Coronary artery (tissue), 2 donors: Measurements from ENCODE around the gene MS4A15.

ENCODE experiments used
- DNase-seq: peaks from one replicate; pipeline ENCODE4 v3.0.0-alpha.2; 2017; ENCODE audit warnings: low spot score
- H3K27ac ChIP-seq, 2 donors: fragments of 200-600 bp; sonication (generic); one replicate each; pipeline ENCODE4 v1.5.1; 2016 to 2019
- H3K4me3 ChIP-seq: fragments of 200-600 bp; sonication (generic); 2 replicates; pipeline ENCODE4 v1.5.1; 2016; ENCODE audit warnings: mild to moderate bottlenecking, moderate library complexity
- CTCF ChIP-seq: fragments of 200-600 bp; sonication (generic); IDR thresholded peaks from one replicate; pipeline ENCODE4 v1.5.1; 2019; ENCODE audit warnings: antibody characterized with exemption

The MS4A15 gene

DNA sequence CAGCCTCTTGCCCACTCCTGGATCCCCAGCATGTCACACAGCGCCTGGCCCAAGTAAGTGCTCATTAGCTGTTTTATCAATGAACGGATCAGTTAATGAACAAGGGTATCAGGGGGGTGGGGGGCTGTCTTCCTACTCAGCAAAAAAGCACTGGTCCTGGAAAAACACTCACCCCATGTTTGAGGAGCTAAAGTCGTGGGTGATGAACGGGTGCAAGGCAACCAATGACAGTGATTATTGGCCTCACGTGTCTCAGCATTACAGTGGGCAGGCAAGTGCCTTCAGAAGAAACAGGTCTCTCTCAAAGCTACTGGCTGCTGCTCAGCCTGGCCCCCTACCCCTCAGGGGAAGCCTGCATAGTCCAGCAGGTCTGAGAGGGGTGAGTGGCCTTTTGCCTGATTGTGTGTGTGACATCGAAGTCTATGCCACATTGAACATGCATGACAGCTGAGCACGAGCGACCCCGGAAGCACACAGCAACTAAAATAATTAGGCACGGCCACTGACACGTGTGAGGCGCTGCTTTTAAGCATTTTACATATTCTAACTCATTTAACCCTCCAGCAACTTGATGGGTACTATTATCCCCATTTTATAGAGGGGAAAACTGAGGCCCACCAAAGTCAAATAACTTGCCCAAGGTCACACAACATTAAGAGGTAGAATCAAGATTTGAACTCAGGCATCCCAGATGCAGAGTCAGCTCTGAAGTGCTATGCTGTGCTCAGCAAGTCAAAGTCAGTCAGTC lies 25.9 kb downstream of the MS4A15 start:
- Histone ChIP-seq H3K4me3 (no peak overlapping the region), H3K27ac (no peak overlapping the region)
- no peak for TF ChIP-seq CTCF
- no peak for DNase-seq

- no peak for DNase-seq
- Histone ChIP-seq H3K4me3 (no peak overlapping the region), H3K27ac (no peak overlapping the region)
- TF ChIP-seq CTCF = no peak
Observed at GRCh38 chr11:60783141-60783484, 26.4 kb downstream of the MS4A15 start.

GRCh38 chr11:60783911-60784310 lies 27.2 kb downstream of the MS4A15 start:
- H3K4me3 ChIP-seq = no peak overlapping the region
- no peak for TF ChIP-seq CTCF
- no peak overlapping the region for H3K27ac ChIP-seq
- no peak for DNase-seq

GRCh38 chr11:60785136-60785535 lies 28.5 kb downstream of the MS4A15 start, which contains the start of gene MS4A10:
TSS of gene MS4A10 (plus strand) at chr11:60785333. CDS start at chr11:60790336, 5,003 bp downstream.
- no peak for DNase-seq
- no peak for TF ChIP-seq CTCF
- no peak within 1 kb of the TSS for H3K27ac ChIP-seq
- no peak within 1 kb of the TSS for H3K4me3 ChIP-seq

GRCh38 chr11:60785806-60786361 lies 29.2 kb downstream of the MS4A15 start:
- no peak for DNase-seq
- no peak overlapping the region for H3K27ac ChIP-seq
- TF ChIP-seq CTCF = no peak
- H3K4me3 ChIP-seq = no peak overlapping the region

- DNase-seq = no peak
- H3K4me3 ChIP-seq = no peak overlapping the region
- no peak for TF ChIP-seq CTCF
- H3K27ac ChIP-seq = no peak overlapping the region
Observed at GRCh38 chr11:60786811-60787567, 30.3 kb downstream of the MS4A15 start.
